HCT116 (cell line): ENCODE results near the gene LRRK1.

Source experiments
- CTCF ChIP-seq, 3 experiments: fragments of 200-600 bp in 1 of 3; sonication (generic) in 1 of 3; IDR thresholded peaks in 2 of 3; conservative IDR thresholded peaks in 1 of 3; 2 replicates each; pipeline ENCODE4 v1.5.1; 2012 to 2017; ENCODE audit warnings: low read depth in 2 of 3, low read length in 2 of 3, antibody characterized with exemption in 1 of 3, borderline replicate concordance in 1 of 3, control low read depth in 1 of 3, mild to moderate bottlenecking in 1 of 3, mixed read lengths in 1 of 3, mixed run types in 1 of 3, moderate library complexity in 1 of 3; ENCODE audit not compliant: insufficient read depth in 1 of 3
- POLR2AphosphoS5 ChIP-seq: IDR thresholded peaks from 2 replicates; pipeline ENCODE4 v1.6.1; 2011; ENCODE audit warnings: mild to moderate bottlenecking, low read depth, low read length, moderate library complexity
- RAD21 ChIP-seq: IDR thresholded peaks from 2 replicates; pipeline ENCODE4 v1.6.1; 2012; ENCODE audit warnings: low read depth, mild to moderate bottlenecking

GRCh38 chr15:100983221-100983620 is 64.1 kb downstream of the LRRK1 start:
- no peak for TF ChIP-seq CTCF (IDR thresholded peaks at IDR 0.05 in 2 of 3, conservative IDR thresholded peaks at IDR 0.05 in 1 of 3; ENCODE audit: borderline replicate concordance in 1 of 3, insufficient read depth in 1 of 3, low read depth in 2 of 3, low read length in 2 of 3)
- no peak for TF ChIP-seq POLR2AphosphoS5
- no peak for TF ChIP-seq RAD21
